GM23338 (cell line): ENCODE data around the gene PEX19. TPM values are rescaled to one million over a fixed set of nuclear protein-coding genes. Genes with fewer than 3 reads are reported as not detected.
A peak's percentile ranks its signal among the peaks of the same experiment; 100 is the strongest.
"Not testable (repeated sequence)": the region's sequence is repeated elsewhere in the genome, so short reads cannot be mapped to it uniquely, and the experiment has no call there.

Experiments
- ATAC-seq: fragments of 200-7000 bp; cut with Tn5 transposase; 3 replicates; pipeline ENCODE4 v1.9.1; 2020
- DNase-seq: peaks from one replicate; pipeline ENCODE4 v3.0.0-alpha.2; 2015; ENCODE audit warnings: low spot score
- H2AFZ ChIP-seq: fragments of 200-600 bp; sonication (generic); 2 replicates; pipeline ENCODE4 v1.8.0; 2016; ENCODE audit warnings: antibody characterized with exemption, mild to moderate bottlenecking, moderate library complexity
- H3F3A ChIP-seq: fragments of 200-600 bp; sonication (generic); replicated peaks from 2 replicates; pipeline ENCODE4 v1.8.0; 2017; ENCODE audit warnings: antibody characterized with exemption, mixed run types, low read depth
- H3K27ac ChIP-seq: fragments of 200-600 bp; sonication (generic); 2 replicates; pipeline ENCODE4 v1.6.1; 2016; ENCODE audit warnings: low read depth
- H3K27me3 ChIP-seq: fragments of 200-600 bp; sonication (generic); 2 replicates; pipeline ENCODE4 v1.8.0; 2016; ENCODE audit warnings: mild to moderate bottlenecking, mixed run types, moderate library complexity; ENCODE audit not compliant: insufficient read depth
- H3K36me3 ChIP-seq: fragments of 200-600 bp; sonication (generic); 2 replicates; pipeline ENCODE4 v1.8.0; 2016; ENCODE audit warnings: mild to moderate bottlenecking; ENCODE audit not compliant: insufficient read depth
- H3K4me1 ChIP-seq: fragments of 200-600 bp; sonication (generic); 2 replicates; pipeline ENCODE4 v1.8.0; 2016; ENCODE audit warnings: mild to moderate bottlenecking, moderate library complexity; ENCODE audit not compliant: insufficient read depth
- H3K4me2 ChIP-seq: fragments of 200-600 bp; sonication (generic); 2 replicates; pipeline ENCODE4 v1.7.1; 2017; ENCODE audit warnings: mixed run types
- H3K4me3 ChIP-seq: fragments of 200-600 bp; sonication (generic); 2 replicates; pipeline ENCODE4 v1.6.1; 2016; ENCODE audit warnings: mixed run types
- H3K79me2 ChIP-seq: fragments of 200-600 bp; sonication (generic); replicated peaks from 2 replicates; pipeline ENCODE4 v1.8.0; 2017; ENCODE audit warnings: mild to moderate bottlenecking; ENCODE audit not compliant: insufficient read depth
- H3K9me2 ChIP-seq: fragments of 200-600 bp; sonication (generic); 2 replicates; pipeline ENCODE4 v1.8.0; 2017; ENCODE audit not compliant: insufficient read depth
- H4K20me1 ChIP-seq: fragments of 200-600 bp; sonication (generic); replicated peaks from 2 replicates; pipeline ENCODE4 v1.8.0; 2017; ENCODE audit warnings: mild to moderate bottlenecking; ENCODE audit not compliant: insufficient read depth
- H3K27ac Mint-ChIP-seq: 2 replicates; pipeline ENCODE4 v1.8.0; 2020; ENCODE audit warnings: inconsistent platforms, mild to moderate bottlenecking, moderate library complexity, mixed read lengths
- H3K27me3 Mint-ChIP-seq: 3 replicates; pipeline ENCODE4 v1.8.0; 2022; ENCODE audit warnings: low read depth, mild to moderate bottlenecking, moderate library complexity, mixed read lengths, inconsistent platforms; ENCODE audit not compliant: insufficient read depth, poor library complexity
- H3K36me3 Mint-ChIP-seq: 3 replicates; pipeline ENCODE4 v1.8.0; 2021; ENCODE audit warnings: low read depth, mild to moderate bottlenecking, inconsistent platforms, moderate library complexity, mixed read lengths
- H3K4me1 Mint-ChIP-seq: 3 replicates; pipeline ENCODE4 v1.8.0; 2020; ENCODE audit warnings: mild to moderate bottlenecking, inconsistent platforms, mixed read lengths
- H3K4me3 Mint-ChIP-seq: 3 replicates; pipeline ENCODE4 v1.8.0; 2021; ENCODE audit warnings: moderate library complexity, mild to moderate bottlenecking, inconsistent platforms, mixed read lengths
- H3K9me3 Mint-ChIP-seq: 3 replicates; pipeline ENCODE4 v1.8.0; 2020; ENCODE audit warnings: moderate library complexity, mild to moderate bottlenecking, inconsistent platforms, mixed read lengths
- CREB1 ChIP-seq: fragments of 250-450 bp; sonication (Bioruptor Pico); IDR thresholded peaks from 2 replicates; pipeline ENCODE4 v1.5.0; 2020; ENCODE audit warnings: low read depth, mild to moderate bottlenecking, moderate library complexity
- EZH2 ChIP-seq: fragments of 200-600 bp; sonication (generic); IDR thresholded peaks from one replicate; pipeline ENCODE4 v1.8.0; 2017; ENCODE audit warnings: antibody characterized with exemption, mild to moderate bottlenecking, low read depth; ENCODE audit not compliant: unreplicated experiment
- EZH2phosphoT487 ChIP-seq: fragments of 200-600 bp; sonication (generic); IDR thresholded peaks from one replicate; pipeline ENCODE4 v1.8.1; 2018; ENCODE audit warnings: antibody characterized with exemption; ENCODE audit not compliant: unreplicated experiment
- JUNB ChIP-seq: IDR thresholded peaks from one replicate; pipeline ENCODE4 v1.6.1; 2016; ENCODE audit warnings: antibody characterized with exemption; ENCODE audit not compliant: unreplicated experiment
- POLR2AphosphoS5 ChIP-seq: IDR thresholded peaks from 2 replicates; pipeline ENCODE4 v1.6.1; 2016; ENCODE audit warnings: antibody characterized with exemption, low read depth
- STAT1 ChIP-seq: IDR thresholded peaks from one replicate; pipeline ENCODE4 v1.6.1; 2016; ENCODE audit warnings: antibody characterized with exemption; ENCODE audit not compliant: unreplicated experiment
- ZNF114 ChIP-seq: fragments of 250-450 bp; sonication (Bioruptor Pico); IDR thresholded peaks from 2 replicates; pipeline ENCODE4 v1.5.0; 2020; ENCODE audit warnings: mild to moderate bottlenecking, moderate library complexity
- ZNF331 ChIP-seq: fragments of 250-450 bp; sonication (Bioruptor Pico); IDR thresholded peaks from 2 replicates; pipeline ENCODE4 v1.5.0; 2020; ENCODE audit warnings: low read depth, mild to moderate bottlenecking, moderate library complexity
- polyA plus RNA-seq: library from polyadenylated mRNA; unstranded; fragments of >200 nt; fragmentation: Nextera tagmentation; extraction: Ambion mirVana; gene quantifications from 2 replicates; pipeline ENCODE4 v1.2.1, GENCODE V29; 2016
- total RNA-seq: library from RNA; depleted of rRNA; stranded (reverse); fragments of >200 nt; shearing (Covaris generic); gene quantifications from 2 replicates; pipeline ENCODE4 v1.2.3, GENCODE V29; 2014
- TF ChIP-seq, protein P1 (sequence below), 2 experiments: fragments of 200-600 bp in 1 of 2; sonication (generic) in 1 of 2; conservative IDR thresholded peaks; 2 replicates each; pipeline versions ENCODE4 v1.5.1 to v1.6.1; 2016 to 2017; ENCODE audit warnings: antibody characterized with exemption in 2 of 2, low read depth in 2 of 2, mild to moderate bottlenecking in 2 of 2, moderate library complexity in 1 of 2
- TF ChIP-seq, protein P2 (sequence below): IDR thresholded peaks from 2 replicates; pipeline ENCODE4 v1.6.1; 2016; ENCODE audit warnings: antibody characterized with exemption

PEX19 gene
- total and polyA plus RNA-seq, 2 experiments from 2014 or later = 21.8 to 56.7 TPM

DNA sequence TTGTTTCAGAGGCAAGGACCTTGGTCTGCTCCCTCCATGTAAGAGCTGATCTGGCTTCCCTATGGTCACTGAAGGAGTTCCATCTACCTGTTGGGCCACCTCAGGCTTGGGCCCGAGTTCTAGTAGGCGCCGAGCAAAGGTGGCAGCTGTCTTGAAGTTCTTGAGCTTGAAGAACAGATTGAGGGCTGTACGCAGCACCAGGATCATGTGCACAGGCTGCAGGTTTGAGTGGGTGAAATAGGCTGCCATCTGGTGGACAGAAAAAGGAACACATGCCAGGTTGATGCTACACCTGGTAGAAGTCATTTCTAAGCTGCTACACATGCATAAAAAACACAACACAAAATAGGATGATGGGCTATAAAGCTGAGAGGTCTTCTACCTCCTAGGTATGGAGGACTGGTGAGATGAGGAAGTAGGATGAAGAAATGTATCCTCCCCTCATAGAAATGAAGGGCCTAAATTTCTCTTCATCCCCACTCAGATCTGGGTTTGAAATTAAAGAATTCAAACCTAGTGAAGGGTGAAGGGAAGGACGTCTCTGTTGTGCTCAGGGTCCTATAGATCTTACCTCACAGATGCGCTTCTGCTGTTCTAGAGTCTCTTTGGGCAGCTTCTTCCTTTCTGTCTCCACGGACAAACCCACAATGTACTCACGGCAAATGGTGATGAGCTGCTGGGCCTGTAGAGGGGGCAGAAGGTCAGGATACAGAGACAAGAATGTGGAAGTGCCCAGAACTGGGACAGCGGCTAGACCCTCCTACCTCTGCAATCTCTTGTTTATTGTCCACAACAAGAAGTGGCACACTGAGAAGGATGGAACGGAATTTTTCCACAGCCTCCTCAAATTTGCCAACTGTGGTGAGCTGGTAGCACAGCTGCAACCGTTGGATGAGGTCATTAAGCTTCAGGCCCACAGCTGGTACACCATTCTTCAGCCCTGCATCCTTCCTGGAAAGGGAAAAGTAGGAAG lies 6.6 kb upstream of the PEX19 start:
- H3K4me1 Mint-ChIP-seq = peaks cover 3% of the 10 kb centered on the region; the same call in 1 of the 3 replicates
- peaks cover 76% of the 10 kb centered on the region for H3K36me3 Mint-ChIP-seq
- H3K4me3 ChIP-seq = no peak overlapping the region
- peaks cover 5% of the 10 kb centered on the region for H3K27me3 Mint-ChIP-seq
- no peaks in the 10 kb centered on the region for H3K9me3 Mint-ChIP-seq
- peak; percentile 79 for DNase-seq
- peaks cover 53% of the 10 kb centered on the region for H3K36me3 ChIP-seq
- H3K4me1 ChIP-seq = no peaks in the 10 kb centered on the region
- H3K27ac Mint-ChIP-seq = no peak overlapping the region
- no peak overlapping the region for H2AFZ ChIP-seq
- H4K20me1 ChIP-seq = peaks cover 6% of the 10 kb centered on the region; the same call in 1 of the 2 replicates
- TF ChIP-seq ZNF331 (CRISPR knock-in tag) = no peak
- TF ChIP-seq, protein P1, sequence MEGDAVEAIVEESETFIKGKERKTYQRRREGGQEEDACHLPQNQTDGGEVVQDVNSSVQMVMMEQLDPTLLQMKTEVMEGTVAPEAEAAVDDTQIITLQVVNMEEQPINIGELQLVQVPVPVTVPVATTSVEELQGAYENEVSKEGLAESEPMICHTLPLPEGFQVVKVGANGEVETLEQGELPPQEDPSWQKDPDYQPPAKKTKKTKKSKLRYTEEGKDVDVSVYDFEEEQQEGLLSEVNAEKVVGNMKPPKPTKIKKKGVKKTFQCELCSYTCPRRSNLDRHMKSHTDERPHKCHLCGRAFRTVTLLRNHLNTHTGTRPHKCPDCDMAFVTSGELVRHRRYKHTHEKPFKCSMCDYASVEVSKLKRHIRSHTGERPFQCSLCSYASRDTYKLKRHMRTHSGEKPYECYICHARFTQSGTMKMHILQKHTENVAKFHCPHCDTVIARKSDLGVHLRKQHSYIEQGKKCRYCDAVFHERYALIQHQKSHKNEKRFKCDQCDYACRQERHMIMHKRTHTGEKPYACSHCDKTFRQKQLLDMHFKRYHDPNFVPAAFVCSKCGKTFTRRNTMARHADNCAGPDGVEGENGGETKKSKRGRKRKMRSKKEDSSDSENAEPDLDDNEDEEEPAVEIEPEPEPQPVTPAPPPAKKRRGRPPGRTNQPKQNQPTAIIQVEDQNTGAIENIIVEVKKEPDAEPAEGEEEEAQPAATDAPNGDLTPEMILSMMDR (conservative IDR thresholded peaks at IDR 0.05; ENCODE audit: low read depth in 2 of 2) = peak; percentile 81 to 86
- H3K4me3 Mint-ChIP-seq = no peak overlapping the region
- H3K4me2 ChIP-seq = no peak overlapping the region
- peak; percentile 98 for ATAC-seq
- H3K27me3 ChIP-seq = no peaks in the 10 kb centered on the region
- peaks cover 19% of the 10 kb centered on the region for H3F3A ChIP-seq
- H3K9me2 ChIP-seq = no peaks in the 10 kb centered on the region
- H3K27ac ChIP-seq = no peak overlapping the region
- no peaks in the 10 kb centered on the region for H3K79me2 ChIP-seq

GRCh38 chr1:160287769-160288168 lies 2.8 kb upstream of the PEX19 start:
- peaks cover 20% of the 10 kb centered on the region for H3K4me1 Mint-ChIP-seq
- H3K4me2 ChIP-seq, H3K27ac ChIP-seq, H3K9me3 Mint-ChIP-seq, H3K27me3 ChIP-seq, ATAC-seq, H3K4me3 ChIP-seq, DNase-seq, H3K9me2 ChIP-seq, H4K20me1 ChIP-seq, H3K4me3 Mint-ChIP-seq, H2AFZ ChIP-seq, H3K27me3 Mint-ChIP-seq, H3K27ac Mint-ChIP-seq: not testable (repeated sequence)
- H3K79me2 ChIP-seq = peaks cover 18% of the 10 kb centered on the region
- H3K36me3 ChIP-seq = peaks cover 37% of the 10 kb centered on the region
- H3K4me1 ChIP-seq = peaks cover 14% of the 10 kb centered on the region
- peaks cover 43% of the 10 kb centered on the region for H3K36me3 Mint-ChIP-seq
- peaks cover 13% of the 10 kb centered on the region for H3F3A ChIP-seq

GRCh38 chr1:160285506-160285905 lies 573 bp upstream of the PEX19 start:
- DNase-seq (no peak), ATAC-seq (no peak)
- 0 out of 2 replicates have a peak, but pooled peaks cover 4% of the 10 kb centered on the region for H4K20me1 ChIP-seq
- H3K4me1 ChIP-seq = peaks cover 14% of the 10 kb centered on the region
- 0 out of 2 replicates have a peak, but pooled peaks cover 3% of the 10 kb centered on the region for H3F3A ChIP-seq
- no peaks in the 10 kb centered on the region for H3K9me2 ChIP-seq
- no peaks in the 10 kb centered on the region for H3K27me3 ChIP-seq
- peak overlapping the region; percentile 91 for H3K4me3 Mint-ChIP-seq
- peaks cover 5% of the 10 kb centered on the region for H3K27me3 Mint-ChIP-seq
- H3K4me2 ChIP-seq = peak overlapping the region; percentile 90
- peak overlapping the region; percentile 80 for H3K27ac ChIP-seq
- H3K27ac Mint-ChIP-seq = peak overlapping the region; percentile 97; the same call in 1 of the 2 replicates
- H2AFZ ChIP-seq = no peak overlapping the region; the same call in 1 of the 2 replicates
- H3K4me1 Mint-ChIP-seq = peaks cover 20% of the 10 kb centered on the region
- peaks cover 45% of the 10 kb centered on the region for H3K36me3 ChIP-seq
- H3K9me3 Mint-ChIP-seq = no peaks in the 10 kb centered on the region
- peak overlapping the region; percentile 90 for H3K4me3 ChIP-seq
- H3K79me2 ChIP-seq = peaks cover 21% of the 10 kb centered on the region
- peaks cover 43% of the 10 kb centered on the region for H3K36me3 Mint-ChIP-seq
- TF ChIP-seq, protein P2, sequence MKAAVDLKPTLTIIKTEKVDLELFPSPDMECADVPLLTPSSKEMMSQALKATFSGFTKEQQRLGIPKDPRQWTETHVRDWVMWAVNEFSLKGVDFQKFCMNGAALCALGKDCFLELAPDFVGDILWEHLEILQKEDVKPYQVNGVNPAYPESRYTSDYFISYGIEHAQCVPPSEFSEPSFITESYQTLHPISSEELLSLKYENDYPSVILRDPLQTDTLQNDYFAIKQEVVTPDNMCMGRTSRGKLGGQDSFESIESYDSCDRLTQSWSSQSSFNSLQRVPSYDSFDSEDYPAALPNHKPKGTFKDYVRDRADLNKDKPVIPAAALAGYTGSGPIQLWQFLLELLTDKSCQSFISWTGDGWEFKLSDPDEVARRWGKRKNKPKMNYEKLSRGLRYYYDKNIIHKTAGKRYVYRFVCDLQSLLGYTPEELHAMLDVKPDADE = no peak
- TF ChIP-seq EZH2phosphoT487 (no peak), CREB1 (no peak), ZNF331 (CRISPR knock-in tag) (no peak), ZNF114 (CRISPR knock-in tag) (no peak), POLR2AphosphoS5 (no peak), EZH2 (no peak), JUNB (no peak), STAT1 (no peak)
